Measurements from ENCODE around the gene KDM8. TPM values are rescaled to one million over a fixed set of nuclear protein-coding genes. Genes with fewer than 3 reads are reported as not detected.

KDM8 gene
- total RNA-seq, 1 experiment from 2014 or later = 5.1 TPM

- H3F3A ChIP-seq (ENCODE audit: insufficient read depth, low read depth) = peaks cover 8% of the 10 kb centered on the region; the same call in 1 of the 2 replicates
- H3K4me3 ChIP-seq = no peak overlapping the region
- TF ChIP-seq EZH2 (IDR thresholded peaks at IDR 0.05; ENCODE audit: low read depth) (no peak), CTCF (conservative IDR thresholded peaks at IDR 0.05) (no peak)
- H2AFZ ChIP-seq = no peak overlapping the region
- H3K36me3 ChIP-seq (ENCODE audit: low read depth) = peaks cover 13% of the 10 kb centered on the region; the same call in 1 of the 2 replicates
- no peaks in the 10 kb centered on the region for H3K4me1 ChIP-seq (replicated peaks; ENCODE audit: insufficient read depth)
- H3K4me2 ChIP-seq = no peak overlapping the region
- CTCF ChIA-PET = interaction anchor here (0.5 to 0.7 kb wide), 2 partner anchors 62 to 1054 kb away, joined by 5 read pairs; no protein-coding TSS in a partner anchor
- POLR2A ChIA-PET (ENCODE audit: unreplicated experiment) = no interaction called here
- DNase-seq = no peak
- no peaks in the 10 kb centered on the region for H3K27me3 ChIP-seq (ENCODE audit: insufficient read depth, low read depth)
- BruUV-seq (replicated peaks) = no TSS peak
- intact Hi-C loops (cut with micrococcal nuclease; ENCODE audit: unreplicated experiment) = no loop called here
- no peaks in the 10 kb centered on the region for H3K79me2 ChIP-seq (ENCODE audit: low read depth)
- no peaks in the 10 kb centered on the region for H3K9me2 ChIP-seq (ENCODE audit: insufficient read depth)
- no peaks in the 10 kb centered on the region for H3K9me3 ChIP-seq (ENCODE audit: insufficient read depth, low read depth)
- H3K27ac ChIP-seq = no peak overlapping the region
- no peaks in the 10 kb centered on the region for H4K20me1 ChIP-seq (ENCODE audit: insufficient read depth)
These were observed 28.4 kb downstream of the KDM8 start for GRCh38 chr16:27231692-27232060.

GRCh38 chr16:27232061-27232900 is 29.0 kb downstream of the KDM8 start:
- H3K4me2 ChIP-seq = no peak overlapping the region
- peaks cover 13% of the 10 kb centered on the region; the same call in 1 of the 2 replicates for H3K36me3 ChIP-seq (ENCODE audit: low read depth)
- H3K9me3 ChIP-seq (ENCODE audit: insufficient read depth, low read depth) = no peaks in the 10 kb centered on the region
- H3K4me3 ChIP-seq = no peak overlapping the region
- intact Hi-C loops (cut with micrococcal nuclease; ENCODE audit: unreplicated experiment) = no loop called here
- no TSS peak for BruUV-seq (replicated peaks)
- ChIA-PET POLR2A (ENCODE audit: unreplicated experiment) (no interaction called here), CTCF (interaction anchor here (0.5 kb wide), 1 partner anchor 62 kb away, joined by 5 read pairs; no protein-coding TSS in a partner anchor)
- no peaks in the 10 kb centered on the region for H3K4me1 ChIP-seq (replicated peaks; ENCODE audit: insufficient read depth)
- DNase-seq = no peak
- H3K9me2 ChIP-seq (ENCODE audit: insufficient read depth) = no peaks in the 10 kb centered on the region
- H2AFZ ChIP-seq = no peak overlapping the region
- TF ChIP-seq EZH2 (IDR thresholded peaks at IDR 0.05; ENCODE audit: low read depth) (no peak), CTCF (conservative IDR thresholded peaks at IDR 0.05) (no peak)
- no peak overlapping the region for H3K27ac ChIP-seq
- H3F3A ChIP-seq (ENCODE audit: insufficient read depth, low read depth) = peaks cover 8% of the 10 kb centered on the region; the same call in 1 of the 2 replicates
- H3K27me3 ChIP-seq (ENCODE audit: insufficient read depth, low read depth) = no peaks in the 10 kb centered on the region
- H4K20me1 ChIP-seq (ENCODE audit: insufficient read depth) = no peaks in the 10 kb centered on the region
- no peaks in the 10 kb centered on the region for H3K79me2 ChIP-seq (ENCODE audit: low read depth)

GRCh38 chr16:27232901-27233625 is 29.7 kb downstream of the KDM8 start:
- Histone ChIP-seq H3K79me2 (ENCODE audit: low read depth) (no peaks in the 10 kb centered on the region), H3K36me3 (ENCODE audit: low read depth) (peaks cover 13% of the 10 kb centered on the region; the same call in 1 of the 2 replicates), H2AFZ (no peak overlapping the region), H3K9me3 (ENCODE audit: insufficient read depth, low read depth) (no peaks in the 10 kb centered on the region), H3K27ac (no peak overlapping the region), H3K4me2 (no peak overlapping the region), H3K4me1 (replicated peaks; ENCODE audit: insufficient read depth) (no peaks in the 10 kb centered on the region), H4K20me1 (ENCODE audit: insufficient read depth) (no peaks in the 10 kb centered on the region), H3F3A (ENCODE audit: insufficient read depth, low read depth) (peaks cover 8% of the 10 kb centered on the region; the same call in 1 of the 2 replicates), H3K9me2 (ENCODE audit: insufficient read depth) (no peaks in the 10 kb centered on the region), H3K27me3 (ENCODE audit: insufficient read depth, low read depth) (no peaks in the 10 kb centered on the region), H3K4me3 (no peak overlapping the region)
- intact Hi-C loops (cut with micrococcal nuclease; ENCODE audit: unreplicated experiment) = no loop called here
- CTCF ChIA-PET = interaction anchor here (0.6 kb wide), 1 partner anchor 134 kb away, joined by 3 read pairs; no protein-coding TSS in a partner anchor
- POLR2A ChIA-PET (ENCODE audit: unreplicated experiment) = no interaction called here
- no peak for DNase-seq
- TF ChIP-seq CTCF (conservative IDR thresholded peaks at IDR 0.05) = no peak
- TF ChIP-seq EZH2 (IDR thresholded peaks at IDR 0.05; ENCODE audit: low read depth) = no peak
- no TSS peak for BruUV-seq (replicated peaks)

Data from PC-9 (cell line).